Kidney (tissue), 14 donors: ENCODE measurements around the gene LNX1. TPM values are rescaled to one million over a fixed set of nuclear protein-coding genes. Genes with fewer than 3 reads are reported as not detected.

Source experiments
- DNase-seq, 5 donors: peaks; one replicate each; pipeline ENCODE4 v3.0.0-alpha.2; 2013 to 2020
- FAIRE-seq: peaks from 2 replicates; lab custom pipeline; 2012; peaks lifted over from hg19 to GRCh38; lab: Jason Lieb, UNC
- H3K27ac ChIP-seq, 2 donors: one replicate each; pipeline ENCODE4 v1.7.0; 2013; ENCODE audit warnings: low read depth in 2 of 2, low read length in 2 of 2, inconsistent platforms in 1 of 2
- H3K27me3 ChIP-seq: one replicate; pipeline ENCODE4 v1.7.1; 2013; ENCODE audit warnings: low read length, inconsistent platforms; ENCODE audit not compliant: control insufficient read depth, insufficient read depth
- H3K36me3 ChIP-seq, 3 donors: one replicate each; pipeline versions ENCODE4 v1.7.0 to v1.7.1; 2013; ENCODE audit warnings: low read length in 3 of 3, control low read depth in 1 of 3, inconsistent platforms in 1 of 3; ENCODE audit not compliant: insufficient read depth in 3 of 3, control insufficient read depth in 2 of 3
- H3K4me1 ChIP-seq, 3 donors: one replicate each; pipeline versions ENCODE4 v1.7.0 to v1.7.1; 2013; ENCODE audit warnings: low read length in 3 of 3, inconsistent platforms in 1 of 3, low read depth in 1 of 3; ENCODE audit not compliant: control insufficient read depth in 2 of 3, insufficient read depth in 2 of 3
- H3K4me3 ChIP-seq, 3 donors: one replicate each; pipeline versions ENCODE4 v1.7.0 to v1.8.1; 2013; ENCODE audit warnings: low read length in 3 of 3, control low read depth in 1 of 3, inconsistent platforms in 1 of 3
- H3K9ac ChIP-seq, 3 donors: one replicate each; pipeline versions ENCODE4 v1.7.0 to v1.7.1; 2013; ENCODE audit warnings: low read length in 3 of 3, control low read depth in 1 of 3, inconsistent platforms in 1 of 3
- H3K9me3 ChIP-seq, 3 donors: one replicate each; pipeline versions ENCODE4 v1.7.0 to v1.7.1; 2013; ENCODE audit warnings: low read length in 3 of 3, control low read depth in 1 of 3, inconsistent platforms in 1 of 3; ENCODE audit not compliant: control insufficient read depth in 2 of 3, insufficient read depth in 1 of 3
- CTCF ChIP-seq: IDR thresholded peaks from 3 replicates; pipeline ENCODE4 v1.5.1; 2012; ENCODE audit warnings: mild to moderate bottlenecking, moderate library complexity, borderline replicate concordance; ENCODE audit not compliant: insufficient read depth; ENCODE audit errors: extremely low read depth
- intact Hi-C: fragments of 100-400 bp; cut with DNase I; formaldehyde crosslinking; loops from one replicate; pipeline ENCODE4 v1.11.1; 2022
- polyA plus RNA-seq: library from polyadenylated mRNA; stranded (reverse); fragments of 350-450 nt; fragmentation: Illumina TruSeq; extraction: RNeasy Lipid Tissue Mini Kit (QIAGEN cat#74804); gene quantifications from one replicate; pipeline ENCODE4 v1.2.3, GENCODE V29; 2014; ENCODE audit warnings: low read depth, low replicate concordance; ENCODE audit not compliant: insufficient read depth
- total RNA-seq: library from RNA; stranded (reverse); fragmentation: NEBNext Ultra II Directional; extraction: Animal tissue kit (Norgen Biotek cat#: 25700); gene quantifications from one replicate; pipeline ENCODE4 v1.2.1, GENCODE V29; 2021
- donor health status: control.
- donor health status: control.
- donor health status: control.
- donor health status: control.
- donor health status: control.
- donor health status: DM: yes; HTN: yes; CAD: no.
- donor health status: Normal renal cell carcinoma (clear cell type).

Gene LNX1
- total and polyA plus RNA-seq, 2 donors from 2014 or later: 10.2 to 25.6 TPM

- Histone ChIP-seq H3K9me3 (no peaks in the 10 kb centered on the region), H3K9ac (peak overlapping the region in 2 of 3 donors; percentile 5 to 57), H3K4me3 (peak overlapping the region; percentile 31 to 76 (median 41)), H3K27ac (peak overlapping the region; percentile 79), H3K27me3 (no peaks in the 10 kb centered on the region), H3K36me3 (no peaks in the 10 kb centered on the region), H3K4me1 (peaks cover 0 to 3% (median 2%) of the 10 kb centered on the region in 3 donors)
- TF ChIP-seq CTCF: no peak
- FAIRE-seq (peak; percentile 27), DNase-seq (peak; percentile 72 to 94 (median 77))
- intact Hi-C loops: no loop called here
These were observed 1.6 kb upstream of the LNX1 start for GRCh38 chr4:53592686-53593501.

GRCh38 chr4:53592122-53592521 is 836 bp upstream of the LNX1 start:
- H3K4me3 ChIP-seq: peak overlapping the region in 1 of 3 donors; percentile 76
- intact Hi-C loops: no loop called here
- DNase-seq: peak in 2 of 5 donors; percentile 11 to 43

GRCh38 chr4:53590187-53590586 is 1.1 kb downstream of the LNX1 start:
- Histone ChIP-seq H3K4me3 (peak overlapping the region in 2 of 3 donors; percentile 75 to 76), H3K9ac (peak overlapping the region in 1 of 3 donors; percentile 77), H3K27ac (peak overlapping the region; percentile 79 to 87), H3K4me1 (peaks cover 0 to 3% (median 2%) of the 10 kb centered on the region in 3 donors), H3K9me3 (no peaks in the 10 kb centered on the region), H3K27me3 (no peaks in the 10 kb centered on the region), H3K36me3 (no peaks in the 10 kb centered on the region)
- FAIRE-seq: no peak
- intact Hi-C loops: no loop called here
- no peak for DNase-seq
- no peak for TF ChIP-seq CTCF

More at GRCh38 chr4:53592122-53592521, 836 bp upstream of the LNX1 start:
- H3K4me1 ChIP-seq: peaks cover 0 to 3% (median 2%) of the 10 kb centered on the region in 3 donors
- no peak for FAIRE-seq
- peak overlapping the region in 1 of 3 donors; percentile 57 for H3K9ac ChIP-seq
- H3K9me3 ChIP-seq: no peaks in the 10 kb centered on the region
- H3K36me3 ChIP-seq: no peaks in the 10 kb centered on the region
- no peaks in the 10 kb centered on the region for H3K27me3 ChIP-seq
- TF ChIP-seq CTCF: no peak
- peak overlapping the region; percentile 79 for H3K27ac ChIP-seq
